ENCODE results near the gene ACKR1. TPM values are rescaled to one million over a fixed set of nuclear protein-coding genes. Genes with fewer than 3 reads are reported as not detected.

Gene ACKR1
- total RNA-seq, 1 donor from 2014 or later: 0.57 TPM

GRCh38 chr1:159239551-159240220, 35.0 kb downstream of the ACKR1 start:
- Mint-ChIP-seq H3K27me3 (no peaks in the 10 kb centered on the region), H3K9me3 (ENCODE audit: low read depth) (no peaks in the 10 kb centered on the region), H3K36me3 (ENCODE audit: insufficient read depth) (no peaks in the 10 kb centered on the region), H3K4me3 (ENCODE audit: low read depth) (no peak overlapping the region), H3K4me1 (ENCODE audit: low read depth) (no peaks in the 10 kb centered on the region), H3K27ac (no peak overlapping the region)
- no peak for TF ChIP-seq CTCF (IDR thresholded peaks at IDR 0.05; ENCODE audit: unreplicated experiment)
- DNase-seq (ENCODE audit: low spot score, unreplicated experiment): no peak

GRCh38 chr1:159247266-159247665, 42.6 kb downstream of the ACKR1 start:
- Mint-ChIP-seq H3K9me3 (ENCODE audit: low read depth) (peaks cover 17% of the 10 kb centered on the region), H3K4me1 (ENCODE audit: low read depth) (no peaks in the 10 kb centered on the region), H3K27ac (no peak overlapping the region), H3K27me3 (no peaks in the 10 kb centered on the region), H3K36me3 (ENCODE audit: insufficient read depth) (no peaks in the 10 kb centered on the region), H3K4me3 (ENCODE audit: low read depth) (no peak overlapping the region)
- no peak for TF ChIP-seq CTCF (IDR thresholded peaks at IDR 0.05; ENCODE audit: unreplicated experiment)
- no peak for DNase-seq (ENCODE audit: low spot score, unreplicated experiment)

GRCh38 chr1:159248311-159248710, 43.6 kb downstream of the ACKR1 start:
- H3K27ac Mint-ChIP-seq: no peak overlapping the region
- H3K9me3 Mint-ChIP-seq (ENCODE audit: low read depth): peaks cover 17% of the 10 kb centered on the region
- no peaks in the 10 kb centered on the region for H3K36me3 Mint-ChIP-seq (ENCODE audit: insufficient read depth)
- TF ChIP-seq CTCF (IDR thresholded peaks at IDR 0.05; ENCODE audit: unreplicated experiment): no peak
- no peak overlapping the region for H3K4me3 Mint-ChIP-seq (ENCODE audit: low read depth)
- no peaks in the 10 kb centered on the region for H3K27me3 Mint-ChIP-seq
- no peaks in the 10 kb centered on the region for H3K4me1 Mint-ChIP-seq (ENCODE audit: low read depth)
- no peak for DNase-seq (ENCODE audit: low spot score, unreplicated experiment)

GRCh38 chr1:159250638-159251216, 46.1 kb downstream of the ACKR1 start:
- H3K4me1 Mint-ChIP-seq (ENCODE audit: low read depth): no peaks in the 10 kb centered on the region
- no peak overlapping the region for H3K4me3 Mint-ChIP-seq (ENCODE audit: low read depth)
- no peaks in the 10 kb centered on the region for H3K27me3 Mint-ChIP-seq
- no peak for DNase-seq (ENCODE audit: low spot score, unreplicated experiment)
- TF ChIP-seq CTCF (IDR thresholded peaks at IDR 0.05; ENCODE audit: unreplicated experiment): no peak
- H3K36me3 Mint-ChIP-seq (ENCODE audit: insufficient read depth): no peaks in the 10 kb centered on the region
- H3K27ac Mint-ChIP-seq: no peak overlapping the region
- H3K9me3 Mint-ChIP-seq (ENCODE audit: low read depth): peaks cover 17% of the 10 kb centered on the region

Other genes starting within 250 kb of the ACKR1 start
- gene IFI16, start 195.0 kb upstream of the ACKR1 start, total RNA-seq: 8.9 and 9.5 TPM in 2 replicates
- 2.0 and 2.1 TPM in 2 replicates for gene AIM2, start 128.1 kb upstream of the ACKR1 start, total RNA-seq
- 7.1 and 8.9 TPM in 2 replicates for gene CADM3, start 33.3 kb upstream of the ACKR1 start, total RNA-seq
- not detected in 2 replicates for gene FCER1A, start 97.5 kb downstream of the ACKR1 start, total RNA-seq
- not detected in 2 replicates for gene OR10J4, start 227.3 kb downstream of the ACKR1 start, total RNA-seq
- gene OR10J1, start 234.8 kb downstream of the ACKR1 start, total RNA-seq: not detected in 2 replicates